ENCODE measurements around the gene POFUT2. TPM values are rescaled to one million over a fixed set of nuclear protein-coding genes. Genes with fewer than 3 reads are reported as not detected.

The POFUT2 gene
- total RNA-seq, 4 donors from 2014 or later: 6.2 to 49.7 (median 24.6) TPM

GRCh38 chr21:45288441-45288841 lies 746 bp upstream of the POFUT2 start:
- peak overlapping the region; percentile 73 to 83 for H3K4me3 ChIP-seq
- no peak for TF ChIP-seq CTCF (IDR thresholded peaks at IDR 0.05)
- no peak for TF ChIP-seq POLR2A (IDR thresholded peaks at IDR 0.05)
- H3K9me3 ChIP-seq: no peaks in the 10 kb centered on the region
- no peaks in the 10 kb centered on the region for H3K36me3 ChIP-seq
- H3K27ac ChIP-seq: peak overlapping the region; percentile 76 to 88
- intact Hi-C loops (cut with DNase I; ENCODE audit: low total_unique reads): no loop called here
- peaks cover 12 to 26% of the 10 kb centered on the region in 2 donors for H3K4me1 ChIP-seq
- H3K27me3 ChIP-seq: no peaks in the 10 kb centered on the region
- no peak for DNase-seq

GRCh38 chr21:45286671-45287437 lies 841 bp downstream of the POFUT2 start:
- intact Hi-C loops (cut with DNase I; ENCODE audit: low total_unique reads): no loop called here
- Histone ChIP-seq H3K4me1 (peaks cover 0 to 12% of the 10 kb centered on the region in 2 donors), H3K27me3 (no peaks in the 10 kb centered on the region), H3K27ac (peak overlapping the region; percentile 70 to 88), H3K4me3 (peak overlapping the region; percentile 73 to 83), H3K36me3 (no peaks in the 10 kb centered on the region), H3K9me3 (no peaks in the 10 kb centered on the region)
- DNase-seq: no peak
- no peak for TF ChIP-seq CTCF (IDR thresholded peaks at IDR 0.05)
- TF ChIP-seq POLR2A (IDR thresholded peaks at IDR 0.05): no peak

- Histone ChIP-seq H3K36me3 (no peaks in the 10 kb centered on the region), H3K4me3 (no peak overlapping the region), H3K4me1 (peaks cover 0 to 12% of the 10 kb centered on the region in 2 donors), H3K27ac (no peak overlapping the region), H3K9me3 (no peaks in the 10 kb centered on the region), H3K27me3 (no peaks in the 10 kb centered on the region)
- DNase-seq: peak in 1 of 2 donors; percentile 10
- intact Hi-C loops (cut with DNase I; ENCODE audit: low total_unique reads): no loop called here
- TF ChIP-seq POLR2A (IDR thresholded peaks at IDR 0.05) (no peak), CTCF (IDR thresholded peaks at IDR 0.05) (no peak)
Measured at GRCh38 chr21:45285266-45285931, 2.3 kb downstream of the POFUT2 start.

- no peak overlapping the region for H3K27ac ChIP-seq
- no peaks in the 10 kb centered on the region for H3K27me3 ChIP-seq
- no peak overlapping the region for H3K4me3 ChIP-seq
- intact Hi-C loops (cut with DNase I; ENCODE audit: low total_unique reads): no loop called here
- TF ChIP-seq POLR2A (IDR thresholded peaks at IDR 0.05): no peak
- no peak for TF ChIP-seq CTCF (IDR thresholded peaks at IDR 0.05)
- no peaks in the 10 kb centered on the region for H3K36me3 ChIP-seq
- no peaks in the 10 kb centered on the region for H3K9me3 ChIP-seq
- peaks cover 0 to 12% of the 10 kb centered on the region in 2 donors for H3K4me1 ChIP-seq
- peak in 1 of 2 donors; percentile 10 for DNase-seq
Measured at GRCh38 chr21:45284456-45284741, 3.3 kb downstream of the POFUT2 start.
